A549 (cell line): ENCODE data around the gene UGT2B28. TPM values are rescaled to one million over a fixed set of nuclear protein-coding genes. Genes with fewer than 3 reads are reported as not detected.
A peak's percentile ranks its signal among the peaks of the same experiment; 100 is the strongest.
"Not testable (repeated sequence)": the region's sequence is repeated elsewhere in the genome, so short reads cannot be mapped to it uniquely, and the experiment has no call there.

ENCODE experiments used
- ATAC-seq, 2 experiments: fragments of 200-7000 bp in 1 of 2; fragments of >200 bp in 1 of 2; cut with Nextera tagmentation in 1 of 2; cut with Tn5 transposase in 1 of 2; 3 replicates each; pipeline versions ENCODE4 v1.8.0 to v1.9.1; 2018 to 2020; ENCODE audit warnings: mild to moderate bottlenecking in 1 of 2, moderate library complexity in 1 of 2
- CTCF ChIA-PET: fragments of 300-600 bp; sonication (Branson Sonifier 250); formaldehyde crosslinking; extraction: SDS; loops from one replicate; lab custom pipeline; 2021; ENCODE audit warnings: antibody characterized with exemption, inconsistent platforms; lab: Yijun Ruan, JAX
- POLR2A ChIA-PET: fragments of 350-600 bp; formaldehyde crosslinking; extraction: SDS; loops from one replicate; lab custom pipeline; 2021; ENCODE audit warnings: antibody characterized with exemption, inconsistent platforms; lab: Yijun Ruan, JAX
- DNase-seq, 2 experiments: peaks; one replicate each; pipeline versions ENCODE4 v3.0.0 to v3.0.0-alpha.2; 2011 to 2016; ENCODE audit warnings: low read depth in 1 of 2, low spot score in 1 of 2
- FAIRE-seq: peaks from 2 replicates; lab custom pipeline; 2011; peaks lifted over from hg19 to GRCh38; lab: Jason Lieb, UNC
- H3K27ac ChIP-seq, 2 experiments: fragments of >200 bp; sonication (Bioruptor Twin); formaldehyde crosslinking; 3 replicates each; pipeline ENCODE4 v1.5.1; 2016 to 2017
- H3K4me1 ChIP-seq: fragments of >200 bp; sonication (Bioruptor Twin); formaldehyde crosslinking; 3 replicates; pipeline ENCODE4 v1.6.1; 2016
- H3K4me2 ChIP-seq: fragments of >200 bp; sonication (Bioruptor Twin); formaldehyde crosslinking; 3 replicates; pipeline ENCODE4 v1.6.1; 2016
- H3K4me3 ChIP-seq: fragments of >200 bp; sonication (Bioruptor Twin); formaldehyde crosslinking; 3 replicates; pipeline ENCODE4 v1.5.1; 2016
- H3K9me3 ChIP-seq: fragments of >200 bp; sonication (Bioruptor Twin); formaldehyde crosslinking; 3 replicates; pipeline ENCODE4 v1.6.1; 2016
- BHLHE40 ChIP-seq: IDR thresholded peaks from 2 replicates; pipeline ENCODE4 v1.6.1; 2012; ENCODE audit warnings: low read depth, low read length, inconsistent platforms
- EHF ChIP-seq: fragments of 250-450 bp; sonication (Bioruptor Pico); IDR thresholded peaks from 2 replicates; pipeline ENCODE4 v1.5.0; 2020; ENCODE audit warnings: mild to moderate bottlenecking
- GATA3 ChIP-seq: IDR thresholded peaks from 2 replicates; pipeline ENCODE4 v1.6.1; 2012; ENCODE audit warnings: borderline replicate concordance
- HOXB13 ChIP-seq: fragments of 250-450 bp; sonication (Bioruptor Pico); IDR thresholded peaks from 2 replicates; pipeline ENCODE4 v1.5.0; 2020; ENCODE audit warnings: low read depth, mild to moderate bottlenecking, moderate library complexity
- MAZ ChIP-seq: fragments of 150-350 bp; IDR thresholded peaks from 2 replicates; pipeline ENCODE4 v1.6.1; 2014; ENCODE audit warnings: antibody characterized with exemption, low read depth, low read length, borderline replicate concordance
- MYC ChIP-seq: IDR thresholded peaks from 2 replicates; pipeline ENCODE4 v1.6.1; 2012; ENCODE audit warnings: mild to moderate bottlenecking, inconsistent platforms, low read length, improper control_type of control experiment, borderline replicate concordance
- NPAS2 ChIP-seq: fragments of 250-450 bp; sonication (Bioruptor Pico); IDR thresholded peaks from 2 replicates; pipeline ENCODE4 v1.8.0; 2022; ENCODE audit warnings: mild to moderate bottlenecking, moderate library complexity, borderline replicate concordance
- NR3C1 ChIP-seq: fragments of >200 bp; sonication (Bioruptor Twin); formaldehyde crosslinking; IDR thresholded peaks from 3 replicates; pipeline ENCODE4 v1.6.1; 2017
- PHF8 ChIP-seq: fragments of 200-600 bp; sonication (generic); IDR thresholded peaks from 2 replicates; pipeline ENCODE4 v1.6.1; 2016; ENCODE audit warnings: low read depth, mild to moderate bottlenecking, antibody characterized with exemption, moderate library complexity, borderline replicate concordance
- RAD21 ChIP-seq, 2 experiments: fragments of >200 bp in 1 of 2; sonication (Bioruptor Twin) in 1 of 2; formaldehyde crosslinking in 1 of 2; IDR thresholded peaks in 1 of 2; conservative IDR thresholded peaks in 1 of 2; 2 replicates in 1 of 2; 3 replicates in 1 of 2; pipeline ENCODE4 v1.6.1; 2012 to 2018; ENCODE audit warnings: inconsistent platforms in 1 of 2
- SMC3 ChIP-seq: fragments of >200 bp; sonication (Bioruptor Twin); formaldehyde crosslinking; IDR thresholded peaks from 3 replicates; pipeline ENCODE4 v1.6.1; 2018; ENCODE audit warnings: inconsistent platforms
- SREBF2 ChIP-seq: fragments of 450-650 bp; IDR thresholded peaks from 2 replicates; pipeline ENCODE4 v1.6.1; 2014; ENCODE audit warnings: mild to moderate bottlenecking, moderate library complexity
- TP53 ChIP-seq: fragments of 250-450 bp; sonication (Bioruptor Pico); IDR thresholded peaks from 2 replicates; pipeline ENCODE4 v1.5.0; 2021; ENCODE audit warnings: mild to moderate bottlenecking, moderate library complexity
- ZFP36 ChIP-seq: fragments of 450-650 bp; IDR thresholded peaks from 2 replicates; pipeline ENCODE4 v1.6.1; 2014; ENCODE audit warnings: borderline replicate concordance; ENCODE audit not compliant: partially characterized antibody
- WGBS: methylation state at CpG from one replicate; pipeline ENCODE4 v1.1.6; 2017; ENCODE audit errors: missing lambda C conversion rate; 5-methylcytosine and 5-hydroxymethylcytosine counted together
- polyA plus RNA-seq, 4 experiments: library from polyadenylated mRNA; depleted of rRNA in 3 of 4; stranded (reverse); fragments of >200 nt; fragmentation: RNase III in 1 of 4; extraction: RNeasy Plus Mini Kit Qiagen cat#74134 plus additional on column Dnase treatment in 1 of 4; gene quantifications; 2 replicates in 3 of 4; 3 replicates in 1 of 4; pipeline ENCODE4 v1.2.3, GENCODE V29; 2011 to 2017
- TF ChIP-seq, protein P1 (sequence below): IDR thresholded peaks from 2 replicates; pipeline ENCODE4 v1.6.1; 2012
- TF ChIP-seq, protein P2 (sequence below): fragments of 250-450 bp; sonication (Bioruptor Pico); IDR thresholded peaks from 2 replicates; pipeline ENCODE4 v1.5.0; 2020; ENCODE audit warnings: low read depth, mild to moderate bottlenecking, moderate library complexity
- TF ChIP-seq, protein P3 (sequence below): fragments of >200 bp; sonication (Bioruptor Twin); formaldehyde crosslinking; IDR thresholded peaks from 3 replicates; pipeline ENCODE4 v1.6.1; 2016
- TF ChIP-seq, protein P4 (sequence below): fragments of >200 bp; sonication (Bioruptor Twin); formaldehyde crosslinking; IDR thresholded peaks from 2 replicates; pipeline ENCODE4 v1.6.1; 2016
- TF ChIP-seq, protein P5 (sequence below): fragments of >200 bp; sonication (Bioruptor Twin); formaldehyde crosslinking; IDR thresholded peaks from 3 replicates; pipeline ENCODE4 v1.5.1; 2016

UGT2B28 gene
- polyA plus RNA-seq, 2 of the 4 experiments (the other 2 are of a cell fraction): 0.08 to 0.22 TPM

DNA sequence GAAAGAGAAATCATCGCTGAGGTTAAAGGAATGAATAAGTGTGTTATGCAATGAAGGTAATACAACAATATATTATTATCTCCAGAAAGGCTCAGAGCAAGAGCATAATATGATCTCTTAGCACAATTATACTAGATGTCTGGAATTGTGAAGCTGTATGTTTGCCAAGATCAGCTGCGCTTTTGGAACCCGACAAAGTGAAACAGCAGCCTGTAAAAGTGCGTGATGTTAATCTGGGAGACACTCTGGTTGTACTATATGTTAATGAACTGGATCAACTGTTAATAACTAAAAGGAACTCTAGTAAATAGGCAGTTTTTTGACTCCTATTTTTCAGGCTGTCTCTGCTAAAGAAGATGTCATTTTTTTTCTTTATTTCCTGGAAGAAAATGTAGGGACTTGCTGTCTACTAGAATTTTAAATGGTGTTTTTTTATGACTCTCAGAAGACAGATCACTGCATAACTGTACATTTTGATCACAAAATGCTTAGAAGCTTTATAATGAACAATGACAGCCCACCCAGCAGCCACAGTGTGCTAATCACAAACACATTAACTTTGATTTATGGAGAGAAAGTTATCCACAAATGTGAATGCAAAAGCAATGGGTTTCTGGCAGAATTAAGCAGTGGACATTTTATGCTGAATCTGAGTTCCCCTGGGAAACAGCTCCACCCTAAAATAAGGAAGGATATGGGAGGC, 50.2 kb downstream of the UGT2B28 start:
- no peaks in the 10 kb centered on the region for H3K9me3 ChIP-seq
- DNase-seq (no peak), ATAC-seq (no peak), FAIRE-seq (no peak)
- WGBS: 97% methylated on average over 4 of the region's 4 CpGs
- no peak overlapping the region for H3K4me3 ChIP-seq
- H3K4me2 ChIP-seq: no peak overlapping the region
- H3K27ac ChIP-seq: no peak overlapping the region
- H3K4me1 ChIP-seq: no peaks in the 10 kb centered on the region
- TF ChIP-seq, protein P1, sequence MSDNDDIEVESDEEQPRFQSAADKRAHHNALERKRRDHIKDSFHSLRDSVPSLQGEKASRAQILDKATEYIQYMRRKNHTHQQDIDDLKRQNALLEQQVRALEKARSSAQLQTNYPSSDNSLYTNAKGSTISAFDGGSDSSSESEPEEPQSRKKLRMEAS: no peak
- TF ChIP-seq HOXB13 (no peak), GATA3 (no peak), PHF8 (no peak), NPAS2 (no peak), SREBF2 (no peak), MAZ (no peak), BHLHE40 (no peak), NR3C1 (no peak), EHF (CRISPR knock-in tag) (no peak), MYC (no peak), ZFP36 (no peak), TP53 (no peak)
- TF ChIP-seq, protein P2, sequence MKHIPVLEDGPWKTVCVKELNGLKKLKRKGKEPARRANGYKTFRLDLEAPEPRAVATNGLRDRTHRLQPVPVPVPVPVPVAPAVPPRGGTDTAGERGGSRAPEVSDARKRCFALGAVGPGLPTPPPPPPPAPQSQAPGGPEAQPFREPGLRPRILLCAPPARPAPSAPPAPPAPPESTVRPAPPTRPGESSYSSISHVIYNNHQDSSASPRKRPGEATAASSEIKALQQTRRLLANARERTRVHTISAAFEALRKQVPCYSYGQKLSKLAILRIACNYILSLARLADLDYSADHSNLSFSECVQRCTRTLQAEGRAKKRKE (CRISPR knock-in tag): no peak
- TF ChIP-seq, protein P3, sequence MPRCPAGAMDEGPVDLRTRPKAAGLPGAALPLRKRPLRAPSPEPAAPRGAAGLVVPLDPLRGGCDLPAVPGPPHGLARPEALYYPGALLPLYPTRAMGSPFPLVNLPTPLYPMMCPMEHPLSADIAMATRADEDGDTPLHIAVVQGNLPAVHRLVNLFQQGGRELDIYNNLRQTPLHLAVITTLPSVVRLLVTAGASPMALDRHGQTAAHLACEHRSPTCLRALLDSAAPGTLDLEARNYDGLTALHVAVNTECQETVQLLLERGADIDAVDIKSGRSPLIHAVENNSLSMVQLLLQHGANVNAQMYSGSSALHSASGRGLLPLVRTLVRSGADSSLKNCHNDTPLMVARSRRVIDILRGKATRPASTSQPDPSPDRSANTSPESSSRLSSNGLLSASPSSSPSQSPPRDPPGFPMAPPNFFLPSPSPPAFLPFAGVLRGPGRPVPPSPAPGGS: no peak
- TF ChIP-seq, protein P4, sequence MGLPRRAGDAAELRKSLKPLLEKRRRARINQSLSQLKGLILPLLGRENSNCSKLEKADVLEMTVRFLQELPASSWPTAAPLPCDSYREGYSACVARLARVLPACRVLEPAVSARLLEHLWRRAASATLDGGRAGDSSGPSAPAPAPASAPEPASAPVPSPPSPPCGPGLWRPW: no peak
- ChIA-PET POLR2A (no interaction called here), CTCF (no interaction called here)

DNA sequence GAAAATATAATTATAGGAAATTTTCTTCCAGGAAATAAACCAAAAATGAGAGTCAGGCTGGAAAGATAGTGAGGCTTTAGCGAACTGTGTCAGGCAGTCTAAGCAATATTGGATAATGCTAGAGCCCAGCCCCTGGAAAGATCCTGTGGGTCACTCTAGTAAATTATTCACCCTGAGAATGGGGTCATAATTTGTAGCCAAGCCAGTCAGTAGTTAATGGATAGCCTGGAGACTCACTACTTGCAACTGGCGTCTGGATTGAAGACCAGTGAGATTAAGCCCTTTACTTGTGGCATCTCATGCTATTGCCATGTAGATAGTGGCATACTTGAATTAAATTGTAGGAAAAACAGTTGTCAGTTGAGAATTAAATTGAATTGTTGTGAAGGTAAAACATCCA, 51.0 kb downstream of the UGT2B28 start:
- H3K4me2 ChIP-seq: 0 out of 3 replicates have a peak overlapping the region, but pooled peaks have one; percentile 1
- POLR2A ChIA-PET, FAIRE-seq, H3K9me3 ChIP-seq, H3K27ac ChIP-seq, H3K4me1 ChIP-seq, CTCF ChIA-PET, H3K4me3 ChIP-seq, DNase-seq, ATAC-seq: not testable (repeated sequence)
- WGBS: 60% methylated on average over 2 of the region's 2 CpGs

DNA sequence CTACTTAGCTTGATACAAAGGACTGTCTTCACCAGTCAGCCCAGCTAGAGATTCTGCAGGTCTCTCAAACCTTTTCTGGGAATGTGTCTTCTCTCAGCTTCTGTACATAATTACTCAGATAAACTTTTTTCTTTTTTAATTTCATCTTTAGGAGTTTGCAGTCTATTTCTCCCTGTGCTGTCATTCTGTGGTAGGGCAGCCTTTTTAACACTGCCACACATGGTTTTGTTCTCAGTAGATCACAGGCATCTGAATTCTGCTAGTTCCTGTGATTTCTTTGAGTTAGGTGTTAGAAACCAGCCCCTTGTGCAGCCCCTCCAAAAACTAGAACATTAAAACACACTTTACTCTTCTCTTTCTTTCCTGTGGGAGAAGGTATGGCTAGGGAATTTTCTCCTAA, 55.2 kb downstream of the UGT2B28 start:
- H3K4me2 ChIP-seq, POLR2A ChIA-PET, CTCF ChIA-PET, H3K9me3 ChIP-seq, FAIRE-seq, H3K4me1 ChIP-seq, H3K4me3 ChIP-seq, H3K27ac ChIP-seq: not testable (repeated sequence)
- DNase-seq: peak in 1 of 2 experiments; percentile 10
- ATAC-seq: peak in 1 of 2 experiments; percentile 52; a peak in 2 of 6 replicates
- TF ChIP-seq RAD21 (conservative IDR thresholded peaks at IDR 0.05 in 1 of 2, IDR thresholded peaks at IDR 0.05 in 1 of 2): peak; percentile 25 to 33; a peak in 2 of 5 replicates
- TF ChIP-seq SMC3: peak; percentile 33; the same call in 1 of the 3 replicates
- TF ChIP-seq, protein P5, sequence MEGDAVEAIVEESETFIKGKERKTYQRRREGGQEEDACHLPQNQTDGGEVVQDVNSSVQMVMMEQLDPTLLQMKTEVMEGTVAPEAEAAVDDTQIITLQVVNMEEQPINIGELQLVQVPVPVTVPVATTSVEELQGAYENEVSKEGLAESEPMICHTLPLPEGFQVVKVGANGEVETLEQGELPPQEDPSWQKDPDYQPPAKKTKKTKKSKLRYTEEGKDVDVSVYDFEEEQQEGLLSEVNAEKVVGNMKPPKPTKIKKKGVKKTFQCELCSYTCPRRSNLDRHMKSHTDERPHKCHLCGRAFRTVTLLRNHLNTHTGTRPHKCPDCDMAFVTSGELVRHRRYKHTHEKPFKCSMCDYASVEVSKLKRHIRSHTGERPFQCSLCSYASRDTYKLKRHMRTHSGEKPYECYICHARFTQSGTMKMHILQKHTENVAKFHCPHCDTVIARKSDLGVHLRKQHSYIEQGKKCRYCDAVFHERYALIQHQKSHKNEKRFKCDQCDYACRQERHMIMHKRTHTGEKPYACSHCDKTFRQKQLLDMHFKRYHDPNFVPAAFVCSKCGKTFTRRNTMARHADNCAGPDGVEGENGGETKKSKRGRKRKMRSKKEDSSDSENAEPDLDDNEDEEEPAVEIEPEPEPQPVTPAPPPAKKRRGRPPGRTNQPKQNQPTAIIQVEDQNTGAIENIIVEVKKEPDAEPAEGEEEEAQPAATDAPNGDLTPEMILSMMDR: peak; percentile 17; the same call in 1 of the 3 replicates

DNA sequence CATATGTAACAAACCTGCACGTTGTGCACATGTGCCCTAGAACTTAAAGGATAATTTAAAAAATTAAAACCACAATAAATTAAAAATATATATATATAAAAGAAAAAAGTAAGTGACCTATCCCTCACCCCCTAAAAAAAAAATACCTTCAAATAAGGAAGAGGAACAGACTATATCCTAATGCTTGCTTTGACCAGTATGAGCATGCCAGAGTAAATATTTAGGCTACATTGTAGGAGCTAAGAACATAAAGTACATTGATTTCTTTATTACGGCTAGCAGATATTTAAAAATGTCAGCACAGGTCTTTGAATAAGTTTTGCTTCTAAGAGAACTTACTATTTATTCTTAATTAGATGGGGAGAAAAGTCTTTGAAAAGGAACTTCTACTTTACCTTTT, 62.8 kb downstream of the UGT2B28 start:
- DNase-seq, H3K4me1 ChIP-seq, ATAC-seq, H3K4me2 ChIP-seq, H3K27ac ChIP-seq, CTCF ChIA-PET, H3K9me3 ChIP-seq, FAIRE-seq, H3K4me3 ChIP-seq, POLR2A ChIA-PET: not testable (repeated sequence)
- 47% methylated on average over 2 of the region's 2 CpGs for WGBS

DNA sequence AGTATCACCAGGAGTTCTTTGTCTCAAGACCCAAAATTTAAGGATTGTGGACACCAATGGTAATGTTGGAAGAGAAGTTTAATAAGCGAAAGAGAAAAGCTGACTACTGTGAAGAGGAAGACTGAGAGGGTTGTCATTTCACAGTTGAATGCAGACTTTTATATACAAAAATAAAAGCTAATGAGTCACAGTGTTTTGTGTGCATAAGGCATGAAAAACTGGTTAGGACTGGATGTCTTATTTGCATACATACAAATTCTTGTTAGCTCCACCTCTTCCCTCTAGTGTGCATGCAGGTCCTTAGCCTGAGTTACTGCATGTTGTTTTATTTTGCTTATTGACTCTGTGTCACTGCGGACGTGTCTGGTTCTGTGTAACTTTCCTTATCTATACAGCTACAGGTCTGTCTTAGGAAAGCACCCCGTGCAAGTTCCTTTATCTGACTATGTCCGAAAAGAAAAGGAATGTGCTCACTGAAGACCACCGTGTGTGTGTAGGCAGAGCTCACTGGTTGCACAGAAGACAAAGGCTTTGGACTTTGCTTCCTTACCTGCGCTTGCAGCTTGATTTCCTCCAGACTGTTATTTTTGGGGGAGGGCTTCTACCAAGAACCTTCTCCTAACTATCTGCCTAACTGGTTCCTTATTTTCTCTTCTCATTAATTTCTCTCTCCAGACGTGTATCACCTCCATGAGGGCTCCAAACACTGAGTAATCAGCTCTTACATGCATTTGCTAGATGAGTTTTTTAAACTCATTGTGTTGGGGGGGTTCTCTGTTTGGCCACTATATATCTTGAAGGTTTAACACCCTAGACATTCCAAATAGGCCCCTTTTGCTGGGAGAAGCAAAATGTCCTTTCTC, 63.5 kb downstream of the UGT2B28 start:
- FAIRE-seq, H3K27ac ChIP-seq, DNase-seq, H3K9me3 ChIP-seq, H3K4me2 ChIP-seq, POLR2A ChIA-PET, CTCF ChIA-PET, H3K4me1 ChIP-seq, H3K4me3 ChIP-seq, ATAC-seq: not testable (repeated sequence)
- 52% methylated on average over 8 of the region's 8 CpGs for WGBS
